Erythroblast (primary cell): ENCODE measurements around the gene MCAT.
"Not testable (repeated sequence)": the region's sequence is repeated elsewhere in the genome, so short reads cannot be mapped to it uniquely, and the experiment has no call there.

Experiments used
- GATA1 ChIP-seq: IDR thresholded peaks from 2 replicates; pipeline ENCODE4 v1.6.1; 2011; ENCODE audit warnings: low read depth, mild to moderate bottlenecking, control low read depth, low read length, moderate library complexity
- POLR2A ChIP-seq: IDR thresholded peaks from 2 replicates; pipeline ENCODE4 v1.6.1; 2011; ENCODE audit warnings: mild to moderate bottlenecking, low read length

DNA sequence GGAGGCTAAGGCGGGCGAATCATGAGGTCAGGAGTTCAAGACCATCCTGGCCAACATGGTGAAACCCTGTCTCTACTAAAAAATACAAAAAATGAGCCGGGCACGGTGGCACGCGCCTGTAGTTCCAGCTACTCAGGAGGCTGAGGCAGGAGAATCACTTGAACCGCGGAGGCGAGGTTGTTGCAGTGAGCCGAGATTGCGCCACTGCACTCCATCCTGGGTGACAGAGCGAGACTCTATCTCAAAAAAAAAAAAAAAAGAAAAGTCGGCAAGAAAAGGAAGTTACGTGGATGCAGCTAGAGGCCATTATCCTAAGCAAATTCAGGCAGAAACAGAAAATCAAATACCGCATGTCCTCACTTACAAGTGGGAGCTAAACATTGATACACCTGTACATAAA lies 3.1 kb upstream of the MCAT start:
- not testable (repeated sequence) for TF ChIP-seq POLR2A, GATA1
